Inferior parietal cortex (tissue), 1 donor: Measurements from ENCODE around the gene RXRB.

Source experiments
- DNase-seq: peaks from one replicate; pipeline ENCODE4 v3.0.0-alpha.2; 2016; ENCODE audit errors: extremely low spot score

Gene RXRB

DNA sequence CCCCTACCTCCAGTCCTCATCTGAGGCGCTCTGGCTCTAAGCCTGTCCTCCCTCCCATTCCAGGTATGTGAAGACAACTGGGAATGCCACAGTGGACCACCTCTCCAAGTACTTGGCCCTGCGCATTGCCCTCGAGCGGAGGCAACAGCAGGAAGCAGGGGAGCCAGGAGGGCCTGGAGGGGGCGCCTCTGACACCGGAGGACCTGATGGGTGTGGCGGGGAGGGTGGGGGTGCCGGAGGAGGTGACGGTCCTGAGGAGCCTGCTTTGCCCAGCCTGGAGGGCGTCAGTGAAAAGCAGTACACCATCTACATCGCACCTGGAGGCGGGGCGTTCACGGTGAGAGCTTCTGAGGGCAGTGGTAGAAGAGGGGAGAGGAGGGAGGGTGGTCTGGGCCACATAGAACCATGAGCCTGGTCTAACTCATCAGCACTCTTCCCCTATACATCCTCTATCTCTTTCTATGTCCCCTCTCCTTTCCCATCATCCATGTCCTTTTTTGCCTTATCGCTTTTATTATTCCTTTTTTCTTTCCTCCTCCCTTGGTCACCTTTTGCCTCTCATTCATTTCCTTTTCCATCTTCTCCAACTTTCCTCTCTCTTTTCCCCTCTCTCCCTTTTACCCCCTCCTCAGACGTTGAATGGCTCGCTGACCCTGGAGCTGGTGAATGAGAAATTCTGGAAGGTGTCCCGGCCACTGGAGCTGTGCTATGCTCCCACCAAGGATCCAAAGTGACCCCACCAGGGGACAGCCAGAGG is 11.4 kb upstream of the RXRB start:
- no peak for DNase-seq

DNA sequence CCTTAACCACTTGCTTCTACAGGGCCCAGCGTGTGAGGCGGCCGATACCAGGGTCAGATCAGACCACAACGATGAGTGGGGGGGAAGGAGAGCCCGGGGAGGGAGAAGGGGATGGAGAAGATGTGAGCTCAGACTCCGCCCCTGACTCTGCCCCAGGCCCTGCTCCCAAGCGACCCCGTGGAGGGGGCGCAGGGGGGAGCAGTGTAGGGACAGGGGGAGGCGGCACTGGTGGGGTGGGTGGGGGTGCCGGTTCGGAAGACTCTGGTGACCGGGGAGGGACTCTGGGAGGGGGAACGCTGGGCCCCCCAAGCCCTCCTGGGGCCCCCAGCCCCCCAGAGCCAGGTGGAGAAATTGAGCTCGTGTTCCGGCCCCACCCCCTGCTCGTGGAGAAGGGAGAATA is 10.7 kb upstream of the RXRB start:
- no peak for DNase-seq

DNA sequence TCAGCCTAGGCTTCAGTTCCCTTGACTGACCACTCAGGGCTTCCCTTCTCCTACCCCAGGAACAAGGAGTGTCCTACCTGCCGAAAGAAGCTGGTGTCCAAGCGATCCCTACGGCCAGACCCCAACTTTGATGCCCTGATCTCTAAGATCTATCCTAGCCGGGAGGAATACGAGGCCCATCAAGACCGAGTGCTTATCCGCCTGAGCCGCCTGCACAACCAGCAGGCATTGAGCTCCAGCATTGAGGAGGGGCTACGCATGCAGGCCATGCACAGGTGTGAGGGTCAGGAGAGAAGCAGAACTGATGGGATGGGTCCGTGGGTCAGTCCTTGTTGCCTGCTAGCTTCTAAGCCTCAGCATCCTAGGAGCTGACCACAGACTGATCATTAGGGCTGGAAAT is 9.4 kb upstream of the RXRB start:
- no peak for DNase-seq

DNA sequence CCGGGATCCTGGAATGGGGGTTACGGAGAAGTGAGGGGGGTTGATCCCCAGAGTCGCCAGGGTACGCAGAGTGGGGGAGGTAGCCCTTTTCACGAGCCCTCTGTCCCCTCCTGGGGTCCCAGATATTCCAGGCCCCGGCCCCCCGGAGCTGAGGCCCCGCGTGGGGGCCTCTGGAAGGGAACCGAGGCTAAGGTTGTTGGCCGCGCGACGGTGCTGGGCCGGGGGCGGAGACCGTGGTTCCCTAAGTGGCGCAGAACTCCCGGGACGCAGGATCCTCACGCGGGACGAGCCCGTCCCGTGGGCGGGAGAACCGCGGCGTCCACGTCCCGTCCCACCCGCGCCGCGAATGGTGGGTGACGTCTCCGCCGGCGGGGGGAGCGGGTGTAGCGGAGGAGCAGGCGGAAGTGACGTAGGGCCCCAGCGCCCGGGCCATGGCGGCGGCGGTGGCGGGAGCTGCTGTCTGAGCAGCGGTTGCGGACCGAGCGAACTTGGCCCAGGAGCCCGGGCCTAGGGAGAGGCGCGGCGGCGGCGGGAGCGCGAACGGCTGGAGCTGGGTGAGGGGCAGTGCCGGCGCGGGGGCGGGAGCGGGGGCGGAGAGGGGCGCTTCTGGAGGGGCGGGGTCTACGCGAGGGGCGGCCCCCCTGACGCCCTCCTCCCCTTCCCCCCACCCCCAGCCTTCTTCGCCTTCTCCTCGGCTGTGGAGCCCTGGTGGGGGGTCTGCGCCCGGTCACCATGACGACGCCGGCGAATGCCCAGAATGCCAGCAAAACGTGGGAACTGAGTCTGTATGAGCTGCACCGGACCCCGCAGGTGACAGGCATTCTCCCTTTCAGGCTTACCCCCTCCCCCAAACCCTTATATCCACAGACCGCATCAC is 7.9 kb upstream of the RXRB start, which contains the start of gene RING1:
RING1 (plus strand) TSS at position 410 of the 877 bp plus-strand sequence; CDS start at position 733, 323 bp downstream.
- DNase-seq: peak; percentile 83

DNA sequence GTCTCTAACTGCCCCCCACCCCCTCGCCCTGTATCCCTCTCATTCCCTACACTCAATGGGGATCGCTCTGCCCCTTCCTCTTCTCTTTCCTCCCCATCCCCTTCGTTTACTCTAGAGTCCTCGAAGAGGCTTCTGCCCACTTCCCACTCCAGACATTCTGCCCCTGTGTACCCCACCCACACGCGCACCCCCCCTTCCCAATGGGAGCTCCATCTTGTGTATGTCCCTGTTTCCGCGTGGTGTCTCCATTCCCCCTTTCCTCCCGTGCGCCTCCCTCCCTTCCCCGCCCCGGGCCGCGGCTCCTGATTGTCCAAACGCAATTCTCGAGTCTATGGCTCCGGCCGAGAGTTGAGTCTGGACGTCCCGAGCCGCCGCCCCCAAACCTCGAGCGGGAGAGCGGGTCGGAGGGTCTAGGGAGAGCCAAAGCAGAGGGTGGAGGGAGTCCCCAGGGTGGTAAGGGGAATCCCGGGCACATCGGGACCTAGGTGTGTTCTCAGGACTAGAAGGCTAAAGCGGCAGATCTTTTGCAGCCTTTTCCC is 7.2 kb upstream of the RXRB start:
- peak; percentile 34 for DNase-seq

DNA sequence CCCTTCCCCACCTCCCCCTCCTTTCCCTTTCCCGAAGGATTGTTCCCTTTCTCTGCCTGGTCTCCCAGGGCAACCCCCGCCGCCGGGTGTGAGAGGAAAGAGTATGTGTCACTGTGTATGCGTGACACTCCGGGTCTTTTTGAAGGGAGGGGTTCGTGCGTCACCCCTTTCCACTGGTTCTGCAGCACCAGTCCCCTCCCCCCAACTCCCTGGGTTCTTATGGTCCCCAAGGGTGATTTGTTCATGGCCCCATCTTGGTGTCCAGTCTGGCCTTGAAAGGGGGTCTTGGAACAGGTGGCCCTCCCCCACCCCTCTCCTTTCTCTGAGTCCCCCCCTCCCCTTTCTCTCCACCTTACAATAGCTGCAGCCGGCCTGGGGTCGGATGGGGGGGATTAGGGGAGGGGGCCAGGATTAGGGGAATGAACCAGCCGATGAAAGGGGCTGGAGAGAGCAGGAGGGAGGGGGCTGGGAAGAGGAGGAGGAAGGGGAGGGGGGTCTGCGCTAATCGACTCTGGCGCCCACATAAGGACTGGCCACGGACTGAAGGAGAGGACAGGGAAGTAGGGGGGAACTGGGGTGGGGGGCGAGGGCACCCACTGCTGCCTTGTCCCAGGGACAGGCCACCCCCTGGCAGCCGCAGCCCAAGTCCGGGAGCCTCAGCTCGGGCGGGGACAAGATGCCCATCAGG is 6.5 kb upstream of the RXRB start:
- no peak for DNase-seq

DNA sequence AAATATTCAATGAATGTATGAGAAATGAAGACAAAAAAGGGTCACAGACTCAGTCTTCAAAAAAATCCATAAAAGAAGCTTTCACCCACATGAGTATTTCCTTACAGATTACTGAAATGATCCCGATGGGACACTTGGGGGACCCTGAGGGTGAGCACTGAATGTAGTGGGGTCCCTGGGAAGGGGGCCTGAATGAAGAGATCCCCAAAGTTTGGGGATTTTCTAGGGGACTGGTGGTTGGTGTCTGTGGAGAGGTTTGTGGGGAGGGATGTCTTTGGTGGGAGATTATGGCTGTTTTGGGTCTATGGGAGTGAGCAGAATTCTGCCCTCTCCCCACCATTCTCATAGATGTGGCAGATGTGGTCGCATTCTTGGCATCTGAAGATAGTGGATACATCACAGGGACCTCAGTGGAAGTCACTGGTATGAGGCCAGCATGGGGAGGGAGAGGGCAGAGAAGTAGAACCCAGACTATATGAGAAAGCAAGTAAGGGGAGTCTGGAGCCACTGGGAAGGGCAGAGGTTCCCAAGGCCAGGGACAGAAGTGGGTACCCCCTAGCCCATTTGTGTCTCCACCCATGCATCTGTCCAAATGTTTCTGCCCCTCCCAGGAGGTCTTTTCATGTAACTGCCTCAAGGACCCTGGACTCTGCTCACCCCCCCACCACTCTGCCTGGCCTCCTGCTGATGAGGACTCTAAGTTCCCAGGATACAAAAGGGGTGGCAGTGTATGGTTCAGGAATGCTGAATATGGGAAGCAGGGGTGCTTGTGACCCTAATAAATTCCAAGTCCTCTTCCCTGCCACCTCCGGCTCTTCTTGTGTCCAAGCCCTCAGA is 5.8 kb upstream of the RXRB start:
- no peak for DNase-seq

DNA sequence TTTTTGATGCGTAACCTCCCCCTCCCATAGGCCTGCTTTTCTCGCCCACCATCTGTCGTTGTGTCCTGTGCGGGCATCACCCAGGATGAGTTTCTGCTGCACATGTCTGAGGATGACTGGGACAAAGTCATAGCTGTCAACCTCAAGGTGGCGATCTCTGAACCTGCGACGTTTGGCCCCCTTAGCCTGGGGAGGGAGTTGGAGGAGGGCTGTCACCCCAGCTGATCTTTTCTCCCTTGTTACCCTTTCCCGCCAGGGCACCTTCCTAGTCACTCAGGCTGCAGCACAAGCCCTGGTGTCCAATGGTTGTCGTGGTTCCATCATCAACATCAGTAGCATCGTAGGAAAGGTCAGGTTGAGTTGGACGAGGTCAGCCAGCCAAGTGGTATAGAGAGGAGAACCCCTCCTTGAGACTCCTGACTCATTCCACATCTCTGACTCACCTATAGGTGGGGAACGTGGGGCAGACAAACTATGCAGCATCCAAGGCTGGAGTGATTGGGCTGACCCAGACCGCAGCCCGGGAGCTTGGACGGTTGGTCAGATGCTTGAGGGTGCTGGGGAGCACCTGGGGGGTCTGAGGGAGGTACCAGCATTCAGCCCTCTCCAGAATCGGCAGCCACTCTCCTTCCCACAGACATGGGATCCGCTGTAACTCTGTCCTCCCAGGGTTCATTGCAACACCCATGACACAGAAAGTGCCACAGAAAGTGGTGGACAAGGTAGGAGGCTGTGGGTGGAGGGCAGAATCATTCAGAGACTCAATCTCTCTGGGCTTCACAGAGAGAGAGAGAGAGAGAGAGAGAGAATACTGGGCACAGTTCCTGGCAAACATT is 4.9 kb upstream of the RXRB start:
- DNase-seq: no peak

DNA sequence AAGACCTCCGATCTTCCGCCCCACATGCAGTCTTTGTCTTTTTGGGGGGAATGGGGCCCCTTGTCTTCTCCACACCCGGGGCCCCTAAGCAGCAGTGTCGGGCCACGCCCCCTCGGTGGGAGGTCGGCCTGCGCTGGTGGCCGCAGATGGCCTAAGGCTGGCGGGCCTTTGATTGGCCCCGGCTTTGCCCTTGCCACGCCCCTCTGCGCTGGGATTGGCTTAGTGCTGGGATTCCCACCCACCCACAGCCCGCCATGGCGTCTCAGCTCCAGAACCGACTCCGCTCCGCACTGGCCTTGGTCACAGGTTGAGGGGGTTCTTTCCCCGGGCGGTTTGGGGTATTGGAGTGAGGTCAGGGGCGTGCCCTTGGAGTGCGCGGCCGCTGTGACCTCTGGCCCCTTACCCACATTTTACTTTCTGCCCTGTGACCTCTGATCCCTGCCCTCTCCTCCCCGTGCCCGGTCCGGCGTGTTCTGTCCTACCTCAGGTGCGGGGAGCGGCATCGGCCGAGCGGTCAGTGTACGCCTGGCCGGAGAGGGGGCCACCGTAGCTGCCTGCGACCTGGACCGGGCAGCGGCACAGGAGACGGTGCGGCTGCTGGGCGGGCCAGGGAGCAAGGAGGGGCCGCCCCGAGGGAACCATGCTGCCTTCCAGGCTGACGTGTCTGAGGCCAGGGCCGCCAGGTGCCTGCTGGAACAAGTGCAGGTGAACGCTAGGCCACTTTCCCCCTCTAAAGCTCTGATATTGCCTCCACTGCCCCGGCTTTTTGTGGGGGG is 4.1 kb upstream of the RXRB start, which contains the start of gene HSD17B8:
HSD17B8 (plus strand) TSS at position 241 of the 776 bp plus-strand sequence; CDS start at position 255, 14 bp downstream.
- DNase-seq: peak; percentile 91

DNA sequence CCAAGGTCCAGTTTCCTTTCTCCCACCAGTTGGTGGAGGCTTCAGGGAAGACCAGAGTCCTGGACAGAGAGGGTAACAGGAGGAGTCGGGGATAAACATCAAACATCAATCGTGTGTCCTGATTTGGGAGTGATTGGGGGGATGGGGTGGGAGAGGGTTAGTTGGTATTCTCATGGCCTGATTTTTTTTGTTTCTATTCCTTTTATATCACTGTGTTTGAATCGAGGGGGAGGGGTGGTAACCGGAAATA is 3.6 kb upstream of the RXRB start:
- no peak for DNase-seq

DNA sequence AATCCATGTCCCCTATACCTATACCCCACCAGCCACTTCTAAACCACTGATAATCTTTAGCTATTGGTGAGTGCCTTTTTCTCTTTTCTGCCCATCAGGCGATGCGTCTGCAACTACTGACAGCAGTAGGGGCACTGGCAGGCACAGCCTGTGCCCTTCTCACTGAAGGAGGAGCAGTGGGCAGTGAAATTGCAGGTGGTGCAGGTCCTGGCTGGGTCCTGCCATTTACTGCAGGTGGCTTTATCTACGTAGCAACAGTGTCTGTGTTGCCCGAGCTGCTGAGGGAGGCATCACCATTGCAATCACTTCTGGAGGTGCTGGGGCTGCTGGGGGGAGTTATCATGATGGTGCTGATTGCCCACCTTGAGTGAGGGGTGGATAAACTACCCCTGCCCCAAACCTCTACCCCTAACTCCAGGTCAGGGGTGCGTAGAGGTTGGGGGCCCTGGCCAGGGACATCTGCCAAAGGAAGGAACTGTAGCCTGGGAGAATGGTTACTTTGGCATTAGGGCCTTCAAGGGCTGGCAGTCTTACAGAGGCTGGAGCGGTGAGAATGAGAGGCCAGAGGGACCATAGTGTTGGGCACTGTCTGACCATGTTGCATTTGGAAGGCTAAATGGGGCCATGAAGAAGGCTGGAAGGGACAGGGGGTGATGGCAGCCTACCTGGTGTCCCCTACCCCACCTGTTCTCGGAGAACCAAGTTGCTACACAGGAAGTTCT is 3.1 kb upstream of the RXRB start:
- no peak for DNase-seq

DNA sequence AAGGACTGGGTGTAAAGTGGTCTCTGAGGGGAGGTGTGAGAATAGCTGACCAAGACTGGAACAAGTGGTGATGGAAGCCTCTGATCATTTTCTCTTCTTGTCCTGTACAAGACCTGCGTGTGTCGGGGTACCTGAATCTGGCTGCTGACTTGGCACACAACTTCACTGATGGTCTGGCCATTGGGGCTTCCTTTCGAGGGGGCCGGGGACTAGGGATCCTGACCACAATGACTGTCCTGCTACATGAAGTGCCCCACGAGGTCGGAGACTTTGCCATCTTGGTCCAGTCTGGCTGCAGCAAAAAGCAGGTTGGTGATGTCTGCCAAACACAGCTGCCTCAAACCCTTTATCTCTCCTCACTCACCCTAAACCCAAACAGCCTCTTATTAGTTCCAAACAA is 2.3 kb upstream of the RXRB start:
- DNase-seq: no peak

DNA sequence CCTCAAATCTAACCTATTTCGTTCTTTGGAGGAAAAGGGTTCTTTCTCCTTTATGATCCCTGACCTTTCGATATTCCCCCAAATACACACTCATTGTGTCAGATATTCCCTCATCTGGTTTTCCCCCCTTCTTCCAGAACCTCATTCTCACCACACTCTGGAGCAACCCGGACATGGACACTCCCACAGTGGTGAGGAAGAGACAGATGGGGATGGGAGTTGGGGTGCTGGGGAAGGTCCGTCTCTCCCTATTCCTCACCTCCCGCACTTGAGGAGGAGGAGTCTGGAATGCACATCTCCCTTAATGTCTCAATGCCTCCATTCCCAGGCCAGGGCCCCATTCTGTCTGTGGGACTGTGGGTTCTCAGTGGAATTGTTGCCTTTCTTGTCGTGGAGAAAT is 1.5 kb upstream of the RXRB start:
- DNase-seq: no peak

DNA sequence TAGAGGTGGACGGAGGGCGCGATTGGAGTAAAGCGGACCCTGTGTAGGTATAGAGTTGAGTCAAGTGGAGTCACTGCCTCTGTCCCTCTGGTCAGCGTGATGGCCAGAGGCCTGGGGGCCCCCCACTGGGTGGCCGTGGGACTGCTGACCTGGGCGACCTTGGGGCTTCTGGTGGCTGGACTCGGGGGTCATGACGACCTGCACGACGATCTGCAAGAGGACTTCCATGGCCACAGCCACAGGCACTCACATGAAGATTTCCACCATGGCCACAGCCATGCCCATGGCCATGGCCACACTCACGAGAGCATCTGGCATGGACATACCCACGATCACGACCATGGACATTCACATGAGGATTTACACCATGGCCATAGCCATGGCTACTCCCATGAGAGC is 681 bp upstream of the RXRB start:
- no peak for DNase-seq

DNA sequence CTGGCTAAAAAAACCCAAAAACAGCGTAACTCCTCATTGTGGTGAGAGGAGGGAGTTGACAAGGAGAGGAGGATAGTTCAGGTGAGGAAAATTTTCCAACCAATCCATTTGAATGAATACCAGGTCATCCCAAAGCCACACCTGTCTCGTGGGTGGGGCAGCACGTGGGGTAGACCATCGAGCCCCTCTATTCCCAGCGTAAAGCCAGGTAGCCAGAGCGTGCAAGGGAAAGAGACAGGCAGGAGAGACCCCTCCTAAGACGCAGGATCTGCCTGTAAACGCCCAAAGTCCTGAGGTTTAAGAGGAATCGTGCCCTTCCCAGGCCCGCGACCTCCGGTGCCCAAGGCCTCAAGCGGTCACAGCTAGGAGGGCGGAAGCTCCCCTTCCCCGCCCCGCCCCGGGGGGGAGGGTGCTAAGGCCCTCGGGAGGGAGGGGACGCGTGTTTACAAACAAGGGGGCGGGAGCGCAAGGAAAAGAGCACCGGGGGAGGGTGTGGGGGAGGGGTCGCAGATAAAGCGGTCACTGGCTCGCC is 712 bp downstream of the RXRB start:
- DNase-seq: peak; percentile 56

DNA sequence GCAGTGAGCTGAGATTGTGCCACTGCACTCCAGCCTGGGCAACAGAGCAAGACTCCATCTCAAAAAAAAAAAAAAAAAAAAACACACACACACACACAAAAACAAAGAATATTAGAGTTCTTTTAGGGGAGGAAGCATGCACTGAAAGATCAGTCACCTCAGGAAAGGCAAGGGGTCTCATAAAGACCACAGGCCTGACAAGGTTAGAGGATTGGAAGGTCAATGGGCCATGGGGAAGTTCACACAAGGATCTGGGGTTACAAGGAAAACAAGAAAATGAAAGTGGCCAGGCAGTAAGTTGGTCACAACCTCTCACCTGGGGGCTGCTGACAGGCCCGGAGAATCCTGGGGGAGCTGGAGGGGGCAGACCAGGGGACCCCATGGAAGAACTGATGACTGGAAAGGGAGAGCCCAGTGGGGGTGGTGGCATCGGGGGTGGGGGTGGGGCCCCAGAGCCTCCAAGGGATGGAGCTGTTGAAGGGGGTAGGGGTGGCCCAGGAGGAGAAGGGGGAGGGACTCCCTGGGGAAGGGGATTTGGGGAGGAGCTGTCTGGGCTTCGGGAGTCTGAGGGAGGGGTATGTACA is 1.5 kb downstream of the RXRB start:
- DNase-seq: no peak

DNA sequence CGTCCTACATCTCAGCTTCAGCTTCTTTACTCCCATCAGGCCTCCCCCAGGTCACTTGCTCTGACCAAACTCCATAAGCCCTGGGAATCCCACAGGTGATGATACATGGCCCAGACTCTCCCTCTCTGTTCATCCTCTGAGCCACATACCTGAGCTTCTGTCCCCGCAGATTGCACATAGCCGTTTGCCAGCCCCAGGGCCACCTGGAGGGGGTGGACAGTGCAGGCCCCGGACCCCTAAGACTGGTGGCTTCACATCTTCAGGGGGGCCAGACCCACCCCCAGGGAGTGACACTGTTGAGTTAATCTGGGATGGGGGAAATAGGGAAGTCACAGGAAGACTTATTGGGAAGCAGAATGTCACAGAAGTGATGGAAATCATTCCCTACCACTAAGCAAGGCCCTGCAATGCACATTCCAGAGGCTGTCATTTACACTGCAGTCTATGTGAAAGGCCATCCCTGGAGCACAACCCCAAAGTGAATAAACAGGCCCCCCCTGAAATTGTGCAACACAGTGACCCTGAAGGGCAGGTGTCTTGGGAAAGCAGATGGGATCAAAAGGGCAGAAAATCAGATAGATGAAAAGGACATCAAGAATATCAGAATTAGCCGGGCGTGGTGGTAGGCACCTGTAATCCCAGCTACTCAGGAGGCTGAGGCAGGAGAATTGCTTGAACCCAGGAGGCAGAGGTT is 2.2 kb downstream of the RXRB start:
- no peak for DNase-seq
